ENCODE results near the gene SLC45A1.
"Not testable (repeated sequence)": the region's sequence is repeated elsewhere in the genome, so short reads cannot be mapped to it uniquely, and the experiment has no call there.

SLC45A1 gene

GRCh38 chr1:8371372-8371991 lies 53.6 kb downstream of the SLC45A1 start:
- DNase-seq: no peak

GRCh38 chr1:8373125-8373524 lies 55.2 kb downstream of the SLC45A1 start:
- DNase-seq: no peak

- DNase-seq: no peak
Measured at GRCh38 chr1:8373581-8374241, 55.8 kb downstream of the SLC45A1 start.

GRCh38 chr1:8374356-8374755 lies 56.4 kb downstream of the SLC45A1 start:
- DNase-seq: no peak

GRCh38 chr1:8374812-8375211 lies 56.9 kb downstream of the SLC45A1 start:
- peak in 1 of 6 experiments; percentile 16 for DNase-seq

GRCh38 chr1:8376358-8376840 lies 58.5 kb downstream of the SLC45A1 start:
- no peak for DNase-seq

- no peak for DNase-seq
Measured at GRCh38 chr1:8377271-8377981, 59.5 kb downstream of the SLC45A1 start.

GRCh38 chr1:8378178-8378577 lies 60.3 kb downstream of the SLC45A1 start:
- DNase-seq: no peak

GRCh38 chr1:8378981-8379470 lies 61.1 kb downstream of the SLC45A1 start:
- DNase-seq: no peak

GRCh38 chr1:8379513-8380186 lies 61.7 kb downstream of the SLC45A1 start:
- no peak for DNase-seq

- DNase-seq: not testable (repeated sequence)
Measured at GRCh38 chr1:8380310-8380709, 62.4 kb downstream of the SLC45A1 start.

- DNase-seq: no peak
Measured at GRCh38 chr1:8381618-8382017, 63.7 kb downstream of the SLC45A1 start.

- no peak for DNase-seq
Measured at GRCh38 chr1:8382051-8382505, 64.2 kb downstream of the SLC45A1 start.

- DNase-seq: peak in 3 of 6 experiments; percentile 27 to 57 (median 32)
Measured at GRCh38 chr1:8382608-8383505, 64.9 kb downstream of the SLC45A1 start.

GRCh38 chr1:8384088-8384487 lies 66.2 kb downstream of the SLC45A1 start:
- DNase-seq: no peak

- DNase-seq: no peak
Measured at GRCh38 chr1:8384577-8384976, 66.7 kb downstream of the SLC45A1 start.

- DNase-seq: no peak
Measured at GRCh38 chr1:8386247-8386646, 68.3 kb downstream of the SLC45A1 start.

GRCh38 chr1:8388732-8389562 lies 71.0 kb downstream of the SLC45A1 start:
- no peak for DNase-seq

GRCh38 chr1:8389958-8390535 lies 72.1 kb downstream of the SLC45A1 start:
- peak in 1 of 6 experiments; percentile 3 for DNase-seq

GRCh38 chr1:8390707-8391106 lies 72.8 kb downstream of the SLC45A1 start:
- DNase-seq: no peak

- DNase-seq: no peak
Measured at GRCh38 chr1:8392522-8392921, 74.6 kb downstream of the SLC45A1 start.

Data from stimulated activated naive CD4-positive, alpha-beta T cell (primary cell).